Germinal center (tissue), 1 donor: ENCODE data around the gene FANCC.
"Not testable (repeated sequence)": the region's sequence is repeated elsewhere in the genome, so short reads cannot be mapped to it uniquely, and the experiment has no call there.

Experiments used
- DNase-seq: peaks from one replicate; pipeline ENCODE4 v3.0.0; 2012; ENCODE audit warnings: mixed read lengths, low spot score

FANCC gene

DNA sequence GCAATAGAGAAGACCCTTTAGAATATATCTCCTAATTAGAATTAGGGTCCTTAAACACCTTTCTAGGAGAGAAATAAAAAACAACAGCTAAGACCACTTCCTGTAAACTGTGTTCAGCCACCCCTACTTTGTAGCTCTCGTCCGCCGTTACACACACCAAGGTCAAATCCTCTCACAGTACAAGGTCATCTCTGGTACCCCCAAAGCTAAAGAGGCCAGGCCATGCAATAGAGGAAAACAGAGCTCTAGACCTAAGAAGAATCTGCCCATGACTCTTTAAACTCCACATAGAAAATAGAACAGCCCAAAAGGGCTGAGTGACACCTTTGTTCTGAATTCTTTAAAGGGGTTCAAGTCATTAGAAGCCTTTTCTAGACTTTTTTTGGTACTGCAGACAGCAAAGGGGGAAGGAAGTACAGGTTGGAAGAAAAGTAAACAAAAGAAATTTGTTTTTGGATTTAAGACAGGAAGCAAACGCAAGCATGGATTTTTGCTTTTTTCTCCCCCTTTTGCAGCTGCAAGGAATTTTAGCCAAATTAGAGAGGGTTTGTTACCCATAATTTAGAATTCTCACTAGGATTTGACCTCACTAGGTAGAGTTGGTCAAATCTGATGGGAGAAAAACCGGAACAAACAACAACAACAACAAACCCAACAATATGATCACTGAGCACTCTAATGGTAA is 13.4 kb upstream of the FANCC start:
- no peak for DNase-seq

DNA sequence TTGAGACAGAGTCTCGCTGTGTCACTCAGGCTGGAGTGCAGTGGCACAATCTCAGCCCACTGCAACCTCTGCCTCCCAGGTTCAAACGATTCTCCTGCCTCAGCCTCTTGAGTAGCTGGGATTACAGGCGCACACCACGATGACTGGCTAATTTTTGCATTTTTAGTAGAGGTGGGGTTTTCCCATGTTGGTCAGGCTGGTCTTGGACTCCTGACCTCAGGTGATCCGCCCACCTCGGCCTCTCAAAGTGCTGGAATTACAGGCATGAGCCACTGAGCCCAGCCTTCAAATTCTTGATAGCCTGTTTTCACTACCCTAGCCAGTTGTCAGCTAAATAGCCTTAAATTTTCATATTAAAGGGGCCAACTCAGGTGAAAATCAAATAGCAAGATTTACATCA is 11.6 kb upstream of the FANCC start:
- not testable (repeated sequence) for DNase-seq

DNA sequence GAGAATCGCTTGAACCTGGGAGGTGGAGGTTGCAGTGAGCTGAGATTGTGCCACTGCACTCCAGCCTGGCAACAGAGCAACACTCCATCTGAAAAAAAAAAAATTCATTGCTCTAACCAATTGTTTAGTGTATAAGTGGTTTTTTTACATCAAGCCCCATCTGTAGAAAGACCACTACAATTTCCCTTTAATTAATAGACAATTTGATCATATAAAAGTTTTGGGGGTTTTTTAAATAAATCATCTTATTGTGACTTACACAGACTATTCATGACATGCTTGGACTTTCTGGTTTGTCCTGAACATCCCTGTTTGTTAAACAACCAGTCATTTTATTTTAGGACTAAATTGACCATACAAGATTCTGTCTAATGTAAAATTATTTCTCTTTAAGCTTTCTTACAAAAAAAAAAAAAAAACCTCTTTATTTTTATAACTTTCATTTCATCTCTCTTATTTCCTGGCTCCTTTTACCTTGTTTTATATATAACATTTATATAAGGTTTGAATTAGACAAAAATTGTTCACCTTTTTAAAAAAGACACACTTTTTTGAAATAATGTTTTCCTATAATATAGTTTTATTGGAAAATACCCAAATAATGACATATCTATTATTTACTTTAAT is 9.8 kb upstream of the FANCC start:
- DNase-seq = no peak

DNA sequence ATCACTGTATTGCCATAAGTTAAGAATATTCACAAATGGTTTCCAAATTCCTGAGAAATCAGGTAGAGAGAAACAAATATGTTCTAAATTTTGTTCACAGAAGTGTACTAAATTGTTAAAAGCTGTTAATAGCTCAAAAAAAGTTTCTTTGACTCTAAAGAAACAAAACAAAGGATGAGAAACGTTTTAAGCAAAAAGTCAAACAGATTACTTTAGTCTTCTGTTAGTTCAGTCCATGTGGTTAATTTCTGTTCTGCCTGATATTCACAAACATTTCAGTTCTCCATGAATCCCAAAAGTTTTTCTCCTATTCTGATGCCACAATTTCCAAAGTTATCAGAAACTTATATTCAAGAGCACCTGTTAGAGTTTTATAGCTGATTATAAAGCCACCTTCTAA is 7.7 kb upstream of the FANCC start:
- no peak for DNase-seq

DNA sequence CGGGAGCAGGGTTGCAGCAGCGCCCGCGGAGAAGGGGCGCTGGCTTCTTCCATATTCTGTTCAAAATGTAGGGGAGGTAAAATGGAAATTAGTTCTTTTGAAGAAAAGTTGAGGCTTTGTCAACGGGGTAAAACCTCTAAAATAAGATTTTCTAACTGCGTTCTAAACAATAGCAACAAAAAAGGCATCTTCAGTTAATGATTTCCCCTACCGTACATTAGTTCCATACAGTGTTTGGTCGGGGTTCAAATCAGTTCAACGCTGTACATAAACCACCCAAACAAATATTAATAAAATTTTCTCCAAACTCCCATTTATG is 343 bp upstream of the FANCC start:
- no peak for DNase-seq

DNA sequence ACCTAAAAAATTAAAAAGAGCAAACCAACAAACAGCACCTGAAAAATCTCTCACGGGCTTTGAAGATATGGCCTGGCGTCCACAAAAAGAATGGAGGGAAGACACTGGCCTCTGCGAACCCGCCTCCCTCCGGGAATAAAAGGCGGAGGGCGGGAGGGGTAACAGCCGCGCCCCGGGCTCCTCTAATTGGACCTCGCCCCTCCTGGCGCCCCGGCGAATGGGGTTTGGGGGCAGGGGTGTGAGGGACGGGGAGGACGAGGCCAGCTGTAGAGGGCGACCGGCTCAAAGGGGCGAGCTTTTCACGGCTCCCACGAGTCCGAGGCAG is 753 bp downstream of the FANCC start:
- DNase-seq = peak; percentile 75

DNA sequence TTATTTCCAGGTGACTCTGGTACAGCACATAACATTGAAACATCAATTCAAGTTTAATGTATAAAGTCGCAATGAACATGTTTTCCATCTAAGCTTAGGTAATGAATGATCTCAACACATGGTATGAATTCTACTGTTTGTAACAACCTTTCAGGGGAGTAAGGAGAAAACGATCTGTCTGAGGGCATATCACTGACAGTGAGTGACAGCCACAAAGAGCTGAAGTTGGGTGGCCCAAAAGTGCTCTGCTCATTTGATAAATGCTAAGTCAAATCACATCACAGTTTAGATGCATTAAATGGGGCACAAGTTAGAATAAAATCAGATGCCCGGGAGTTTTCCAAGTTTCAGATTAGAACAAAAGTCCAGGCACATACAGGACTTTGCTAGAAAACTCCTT is 1.2 kb downstream of the FANCC start:
- DNase-seq = no peak

DNA sequence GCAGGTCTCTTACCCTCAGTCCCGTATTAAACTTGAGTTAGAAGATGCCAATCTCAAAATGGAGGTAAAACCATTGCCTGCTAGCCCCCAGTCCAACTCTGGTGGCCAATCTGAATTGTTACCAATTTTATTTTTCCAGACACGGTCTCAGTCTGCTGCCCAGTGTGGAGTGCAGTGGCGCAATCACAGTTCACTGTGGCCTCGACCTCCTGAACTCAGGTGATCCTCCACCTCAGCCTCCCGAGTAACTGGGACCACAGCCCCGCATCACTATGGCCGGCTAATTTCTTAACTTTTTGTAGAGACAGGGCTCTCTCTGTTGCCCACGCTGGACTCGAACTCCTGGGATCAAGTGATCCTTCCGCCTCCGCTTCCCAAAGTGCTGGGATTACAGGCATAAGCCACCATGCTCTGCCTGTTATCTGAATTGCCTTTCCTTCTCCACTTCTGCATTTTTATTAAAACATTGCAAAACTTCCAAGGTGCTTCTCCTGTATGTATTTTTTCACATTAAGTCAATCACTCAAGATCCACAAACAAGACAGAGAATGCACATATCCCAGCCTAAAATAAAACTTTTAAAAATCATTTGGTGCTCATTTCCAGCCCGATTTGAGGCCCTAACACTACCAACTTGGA is 2.3 kb downstream of the FANCC start:
- DNase-seq = no peak

DNA sequence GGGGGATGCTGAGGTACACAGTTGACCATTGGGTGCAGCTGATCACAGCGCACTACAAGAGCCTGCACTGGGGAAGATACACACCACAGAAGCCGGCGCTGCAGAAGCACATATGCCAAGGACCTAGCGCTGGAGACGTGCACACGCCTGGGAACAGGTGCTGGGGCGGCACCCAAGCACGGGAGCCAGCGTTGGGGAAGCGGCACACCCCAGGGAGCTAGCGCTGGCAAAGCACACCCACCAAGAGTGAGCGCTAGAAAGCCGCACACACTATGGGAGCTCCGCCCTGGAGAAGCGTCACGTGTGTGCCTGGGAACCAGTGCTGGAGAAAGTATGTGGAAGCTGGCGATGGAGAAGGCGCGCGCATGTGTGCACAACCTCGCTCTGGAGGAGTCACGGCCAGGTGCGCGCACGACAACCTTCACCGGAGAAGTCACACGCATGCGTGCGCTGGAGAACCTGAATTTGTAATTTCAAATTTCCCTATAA is 4.5 kb downstream of the FANCC start:
- DNase-seq = peak; percentile 31

DNA sequence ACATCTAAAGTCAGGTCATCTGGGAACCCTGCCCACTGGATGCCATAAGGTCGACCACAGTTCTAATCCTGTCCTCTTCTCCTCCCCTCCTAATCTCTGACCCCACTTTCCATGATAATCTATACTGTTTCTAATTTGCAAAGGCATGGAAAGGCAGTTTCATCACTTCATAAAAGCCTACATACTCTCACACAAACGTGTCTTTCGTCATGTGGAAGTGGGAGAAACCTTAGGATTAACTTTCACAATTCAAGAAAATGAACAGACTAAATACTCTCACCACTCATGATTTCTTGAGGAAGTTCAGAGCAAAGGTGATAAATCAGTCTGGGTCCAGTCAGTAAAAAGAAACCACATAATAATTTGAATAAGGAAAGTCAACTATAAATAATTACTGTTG is 5.5 kb downstream of the FANCC start:
- DNase-seq = no peak

DNA sequence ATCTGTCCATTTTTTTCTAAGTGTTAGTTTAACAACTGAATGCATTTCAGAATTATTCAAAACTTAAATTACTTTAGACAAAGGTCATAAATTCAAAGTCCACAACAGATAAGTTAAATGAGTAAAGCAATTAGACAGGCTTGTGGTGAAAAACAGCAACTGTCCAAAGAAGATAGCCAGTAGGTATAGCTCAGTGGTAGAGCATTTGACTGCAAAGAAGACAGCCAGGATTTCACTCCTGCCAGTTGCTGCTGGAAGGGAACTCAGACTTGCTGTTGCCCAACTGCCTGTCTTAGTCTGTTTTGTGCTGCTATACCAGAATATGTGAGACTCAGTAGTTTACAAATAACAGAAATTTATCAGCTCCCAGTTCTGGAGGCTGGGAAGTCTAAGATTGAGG is 10.0 kb downstream of the FANCC start:
- no peak for DNase-seq

DNA sequence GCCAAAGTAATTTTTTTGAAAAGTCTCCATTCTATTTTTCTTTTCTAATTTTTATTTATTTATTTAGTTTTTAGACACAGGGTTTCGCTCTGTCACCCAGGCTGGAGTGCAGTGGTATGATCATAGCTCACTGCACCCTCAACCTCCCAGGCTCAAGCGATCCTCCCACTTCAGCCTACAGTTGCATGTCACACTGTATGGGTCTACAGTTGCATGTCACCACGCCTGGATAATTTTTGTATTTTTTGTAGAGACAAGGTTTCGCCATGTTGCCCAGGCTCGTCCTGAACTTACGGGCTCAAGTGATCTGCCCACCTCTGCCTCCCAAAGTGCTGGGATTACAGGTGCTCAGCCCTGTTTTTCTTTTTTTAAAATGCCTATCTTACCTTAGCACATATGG is 10.7 kb downstream of the FANCC start:
- no peak for DNase-seq

DNA sequence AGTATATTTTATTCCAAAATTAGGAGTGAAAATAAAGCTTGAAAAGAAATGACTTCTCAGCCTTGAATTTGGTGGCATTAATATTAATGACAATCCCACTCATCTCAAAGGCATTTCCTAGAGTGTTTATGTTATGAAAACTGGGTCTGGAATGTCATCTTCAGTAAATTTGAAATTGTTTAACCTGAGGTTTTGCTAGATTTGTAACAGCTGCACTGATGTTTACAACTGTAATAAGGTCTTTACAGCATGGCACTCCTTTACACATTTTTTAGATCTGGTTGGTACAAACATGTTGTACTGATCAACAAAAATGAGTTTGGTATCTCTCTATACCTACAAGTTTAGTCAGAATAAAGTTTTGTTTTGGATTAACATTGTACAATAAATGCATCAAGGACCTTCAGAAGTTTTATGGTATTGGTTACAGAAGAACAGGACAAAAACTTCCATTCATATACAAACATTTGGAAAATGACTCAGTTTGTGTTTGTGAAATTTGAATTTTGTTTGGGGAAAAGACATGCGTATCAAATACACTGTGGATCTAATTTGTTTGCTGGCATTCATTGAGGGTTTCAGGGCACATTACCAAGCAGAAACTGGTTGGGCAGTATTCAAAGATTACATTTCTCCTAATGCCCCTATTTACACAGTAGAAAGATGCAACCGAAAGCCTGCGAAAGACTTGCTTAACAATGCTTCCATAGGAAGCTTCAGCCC is 11.6 kb downstream of the FANCC start:
- no peak for DNase-seq

DNA sequence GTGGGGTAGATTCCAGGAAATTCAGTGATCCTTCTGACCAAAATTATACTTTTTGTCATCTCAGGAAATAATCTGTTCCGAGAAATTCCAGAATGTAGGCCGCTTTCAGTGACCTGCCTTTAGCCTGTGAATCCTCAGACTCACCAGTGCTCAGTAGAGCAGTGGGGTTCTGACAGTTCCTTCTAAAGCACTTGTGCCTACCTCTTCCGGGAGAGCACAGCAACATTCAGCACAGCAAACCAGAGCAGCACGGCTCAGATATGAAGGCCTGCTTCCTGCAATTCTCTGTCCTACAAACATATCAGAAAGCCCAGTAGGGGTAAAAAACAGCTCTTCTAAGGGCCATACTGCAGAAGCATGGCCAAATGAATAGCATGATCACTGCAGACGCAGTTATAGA is 15.0 kb downstream of the FANCC start:
- DNase-seq = no peak

DNA sequence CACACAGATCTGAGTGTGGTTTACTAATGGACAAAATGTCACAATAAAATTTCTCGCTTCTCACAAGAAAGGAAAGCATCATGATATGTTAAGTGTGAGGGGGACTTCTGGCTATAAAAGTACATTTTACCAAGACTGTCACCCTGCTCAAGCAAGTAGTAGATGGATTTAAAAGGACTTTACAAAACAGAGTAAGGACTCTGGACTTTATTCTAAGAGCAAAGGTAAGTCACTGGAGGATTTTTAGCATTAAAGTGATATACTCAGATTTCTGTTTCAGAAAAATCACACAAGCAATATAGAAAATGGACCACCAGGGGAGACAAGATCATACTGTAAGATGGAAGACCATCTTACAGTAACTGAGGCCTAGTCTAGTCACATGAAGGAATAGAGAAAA is 19.7 kb downstream of the FANCC start:
- DNase-seq = no peak

DNA sequence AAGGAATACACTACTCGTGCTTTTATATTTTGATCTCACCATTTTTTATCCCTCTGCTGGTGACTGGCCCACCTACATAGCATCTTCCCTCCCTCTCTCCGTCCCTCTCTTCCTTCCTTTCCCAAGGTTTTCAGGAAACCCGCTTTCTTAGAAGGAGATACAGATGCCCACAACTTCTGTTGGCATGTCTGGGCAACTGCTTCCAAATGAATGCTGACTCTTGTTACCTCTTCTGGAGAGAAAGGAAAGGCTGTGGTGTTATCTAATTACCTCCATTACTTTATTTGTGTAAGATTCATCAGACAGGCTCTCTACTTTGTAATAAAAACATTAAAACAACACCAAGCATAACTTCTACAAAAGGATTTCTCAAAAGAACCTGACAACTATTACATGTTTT is 20.2 kb downstream of the FANCC start:
- DNase-seq = no peak

DNA sequence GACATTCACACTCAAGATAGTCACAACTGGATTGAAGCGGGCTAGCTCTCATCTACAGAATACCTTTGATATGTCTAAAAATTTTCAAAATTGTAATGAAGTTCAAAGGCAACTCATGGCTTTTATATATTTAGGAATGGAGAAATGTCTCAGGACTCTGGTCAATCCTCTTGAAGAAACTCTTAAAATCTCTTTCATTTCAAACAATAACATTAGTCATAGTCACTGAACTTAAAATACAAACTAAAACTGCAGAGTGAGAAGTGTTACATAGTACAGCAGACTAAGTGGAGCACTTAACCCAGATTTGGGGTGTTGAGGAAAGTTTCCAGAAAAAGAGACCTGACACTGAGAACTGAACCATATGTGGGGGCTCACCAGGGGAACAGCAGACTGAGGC is 20.7 kb downstream of the FANCC start:
- DNase-seq = no peak

DNA sequence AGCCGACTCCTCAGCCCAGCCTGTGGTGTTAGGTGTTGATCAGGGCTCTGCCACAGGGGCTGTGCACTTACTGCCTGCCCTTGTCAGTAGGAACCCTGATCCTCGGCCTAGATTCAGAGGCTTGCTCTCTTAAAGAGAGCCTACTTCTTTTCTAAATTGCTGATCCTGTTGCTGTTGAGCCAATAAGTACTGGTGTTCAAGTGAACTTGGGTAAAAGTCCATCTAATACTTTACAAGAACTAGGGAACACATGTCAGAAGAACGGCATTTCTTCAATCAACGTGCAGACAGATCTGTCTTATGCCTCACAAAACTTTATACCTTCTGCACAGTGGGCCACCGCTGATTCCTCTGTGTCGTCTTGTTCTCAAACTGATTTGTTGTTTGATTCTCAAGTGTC is 24.2 kb downstream of the FANCC start:
- not testable (repeated sequence) for DNase-seq

DNA sequence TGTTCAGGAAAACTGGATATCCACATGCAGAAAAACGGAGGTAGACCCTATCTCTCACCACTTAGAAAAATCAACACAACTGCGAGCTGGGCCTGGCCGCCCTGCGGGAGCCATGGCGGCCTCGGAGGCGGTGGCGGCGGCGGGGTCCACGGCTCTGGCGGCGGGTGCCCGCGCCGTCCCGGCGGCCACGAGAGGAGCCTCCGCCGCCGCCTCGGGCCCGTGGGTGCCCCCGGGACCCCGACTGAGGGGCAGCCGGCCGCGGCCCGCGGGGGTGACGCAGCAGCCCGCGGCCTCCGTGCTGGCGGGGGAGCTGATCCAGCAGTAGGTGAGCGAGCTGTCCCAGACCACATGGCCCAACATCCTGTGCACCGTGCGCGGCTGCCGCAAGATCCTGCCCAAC is 25.3 kb downstream of the FANCC start:
- DNase-seq = no peak

DNA sequence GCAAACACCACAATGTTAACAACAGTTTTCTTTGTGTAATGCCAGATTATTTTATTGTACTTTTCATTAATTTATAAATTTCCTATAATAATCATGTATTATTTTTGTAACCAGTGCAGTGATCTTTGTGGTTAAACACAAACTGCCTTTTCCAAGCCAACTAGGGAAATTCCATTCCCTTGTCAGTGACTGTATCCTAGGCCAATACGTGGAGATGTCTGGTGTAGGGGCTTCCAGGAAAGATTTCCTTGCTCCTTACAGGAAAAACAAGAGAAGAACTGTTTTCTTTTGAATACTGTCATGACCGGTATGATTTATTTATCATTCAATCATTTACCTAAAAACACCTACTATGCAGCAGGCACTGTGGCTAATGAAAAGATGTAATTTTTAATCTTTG is 31.4 kb downstream of the FANCC start:
- no peak for DNase-seq

DNA sequence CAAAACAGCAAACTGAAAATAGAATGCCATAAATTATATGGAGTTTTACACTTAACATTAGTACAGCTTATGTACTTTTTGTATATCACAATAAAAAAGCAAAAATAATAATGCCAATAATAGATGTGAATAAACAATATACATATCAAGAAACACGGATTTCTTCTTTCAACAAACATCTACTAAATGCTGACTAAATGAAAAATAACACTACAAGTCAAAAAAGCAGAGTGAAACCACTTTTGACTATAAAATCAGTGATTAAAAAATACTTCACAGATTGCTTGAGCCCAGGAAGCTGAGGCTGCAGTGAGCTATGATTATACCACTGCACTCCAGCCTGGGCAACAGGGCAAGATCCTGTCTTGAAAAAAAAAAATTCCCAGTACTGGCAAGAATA is 32.2 kb downstream of the FANCC start:
- no peak for DNase-seq

DNA sequence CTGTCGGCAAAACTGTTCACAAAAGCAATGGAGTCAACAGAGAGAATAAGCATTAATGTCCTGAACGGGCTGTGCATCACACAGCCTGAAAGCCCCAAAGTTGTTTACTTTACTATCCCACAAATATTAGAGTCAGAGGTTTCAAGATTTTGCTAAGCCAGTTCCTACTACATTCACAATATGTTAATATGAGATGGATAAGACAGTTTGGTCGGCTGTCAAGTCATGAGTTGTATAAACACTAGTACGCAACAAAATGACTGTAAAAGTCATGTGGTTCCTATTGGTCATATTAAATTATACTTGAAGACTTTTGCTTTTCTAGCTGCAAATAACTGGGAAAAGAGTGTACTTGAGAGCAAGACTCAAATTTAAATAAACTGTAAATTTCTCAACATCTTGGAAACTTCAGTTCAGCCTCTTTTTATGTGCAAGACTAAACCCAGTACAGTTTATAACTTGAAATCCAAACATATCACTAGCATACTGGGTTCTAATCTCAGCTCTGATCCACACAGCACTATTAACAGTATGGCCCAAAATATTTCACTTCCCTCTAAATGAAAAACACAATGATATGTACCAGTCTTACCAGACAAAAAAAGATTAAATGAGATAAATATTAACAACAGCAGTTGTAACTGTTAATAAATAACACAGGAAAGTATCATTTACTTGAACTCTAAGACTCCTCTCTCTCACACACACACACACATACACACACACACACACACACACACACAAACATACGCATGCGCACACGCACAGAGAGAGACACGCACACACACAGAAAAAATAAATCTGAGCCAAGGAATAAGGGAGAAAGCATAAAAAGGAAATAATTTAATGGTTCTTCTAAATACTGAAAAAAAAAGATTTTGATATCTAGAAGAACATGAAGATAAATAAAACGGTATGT is 33.1 kb downstream of the FANCC start:
- no peak for DNase-seq
